ENCODE results near the gene CALML6. TPM values are rescaled to one million over a fixed set of nuclear protein-coding genes. Genes with fewer than 3 reads are reported as not detected.

CALML6 gene
- total and polyA plus RNA-seq, 2 experiments from 2014 or later: 0.87 TPM; not detected in 1

DNA sequence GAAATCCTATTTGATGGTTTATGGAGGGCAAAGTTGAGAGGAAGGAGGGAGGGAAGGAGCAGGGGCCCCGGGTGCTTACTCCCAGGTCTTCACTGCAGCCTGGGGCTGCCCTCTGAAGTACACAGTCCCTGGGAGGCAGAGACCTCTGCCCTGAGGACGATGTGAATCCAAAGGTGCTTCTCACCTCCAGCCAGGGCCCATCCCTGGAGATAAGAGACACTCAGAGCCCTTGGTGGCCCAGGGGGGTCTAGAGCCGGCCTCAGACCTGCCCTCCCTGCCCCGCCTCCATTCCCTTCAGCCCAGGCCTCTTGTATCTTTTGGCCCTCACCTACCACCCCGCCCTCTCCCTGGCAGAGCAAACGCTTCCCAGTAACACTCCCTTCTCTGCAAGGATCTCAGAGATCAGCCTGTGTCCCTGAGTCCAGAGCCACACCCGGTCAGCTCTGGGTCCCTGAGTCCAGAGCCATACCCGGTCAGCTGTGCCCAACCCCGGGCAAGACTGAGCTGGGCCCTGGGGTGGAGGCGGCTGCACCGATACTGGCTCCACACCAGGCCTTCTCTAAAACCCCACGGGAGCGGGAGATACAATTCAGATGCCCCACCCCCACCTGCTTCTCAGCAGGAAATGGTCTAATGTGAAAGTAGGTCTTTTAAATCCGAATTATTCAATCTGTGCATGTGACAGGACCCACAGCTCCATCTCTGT lies 20.6 kb upstream of the CALML6 start:
- no peaks in the 10 kb centered on the region; the same call in 2 of the 3 replicates for H3K9me3 Mint-ChIP-seq
- Histone ChIP-seq H3K4me2 (peak overlapping the region; percentile 67), H2AFZ (peak overlapping the region; percentile 52; the same call in 1 of the 2 replicates)

DNA sequence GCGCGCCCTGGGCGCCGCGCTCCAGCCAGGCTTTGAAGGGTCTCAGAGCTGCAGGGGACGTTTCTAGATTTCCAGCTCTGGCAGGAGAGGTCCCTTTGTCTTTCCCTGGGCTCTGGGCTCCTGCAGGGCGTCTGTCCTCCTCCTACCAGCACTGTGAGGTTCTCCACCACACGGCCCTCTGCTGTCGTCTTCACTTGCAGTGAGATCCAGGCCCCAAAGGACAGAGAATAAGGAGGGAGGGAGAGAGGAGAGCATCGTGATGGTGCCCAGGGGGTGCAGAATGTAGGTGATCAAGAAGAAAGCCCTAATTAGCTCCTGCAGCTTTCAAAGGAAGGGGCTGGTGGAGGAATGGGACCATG lies 20.0 kb upstream of the CALML6 start:
- H3K4me1 ChIP-seq (ENCODE audit: insufficient read depth): peaks cover 11% of the 10 kb centered on the region
- Mint-ChIP-seq H3K27ac (no peak overlapping the region), H3K36me3 (ENCODE audit: low read depth) (no peaks in the 10 kb centered on the region; the same call in 2 of the 3 replicates), H3K4me1 (peaks cover 36% of the 10 kb centered on the region), H3K4me3 (peak overlapping the region; percentile 4; the same call in 1 of the 3 replicates), H3K27me3 (ENCODE audit: insufficient read depth, low read depth, poor library complexity) (peaks cover 17% of the 10 kb centered on the region), H3K9me3 (no peaks in the 10 kb centered on the region; the same call in 2 of the 3 replicates)
- H4K20me1 ChIP-seq (replicated peaks; ENCODE audit: insufficient read depth): no peaks in the 10 kb centered on the region
- no peak overlapping the region for H3K27ac ChIP-seq (ENCODE audit: low read depth)
- peak overlapping the region; percentile 67 for H3K4me2 ChIP-seq
- H3K4me3 ChIP-seq: no peak overlapping the region
- H3K27me3 ChIP-seq (ENCODE audit: insufficient read depth): no peaks in the 10 kb centered on the region
- peaks cover 11% of the 10 kb centered on the region for H3K79me2 ChIP-seq (replicated peaks; ENCODE audit: insufficient read depth)
- DNase-seq (ENCODE audit: low spot score): no peak
- peak; percentile 3; the same call in 2 of the 3 replicates for ATAC-seq
- no peaks in the 10 kb centered on the region for H3K36me3 ChIP-seq (ENCODE audit: insufficient read depth)
- H2AFZ ChIP-seq: peak overlapping the region; percentile 52; the same call in 1 of the 2 replicates
- H3F3A ChIP-seq (replicated peaks; ENCODE audit: low read depth): peaks cover 16% of the 10 kb centered on the region
- TF ChIP-seq EZH2phosphoT487 (IDR thresholded peaks at IDR 0.05; ENCODE audit: unreplicated experiment) (no peak), ZNF114 (CRISPR knock-in tag; IDR thresholded peaks at IDR 0.05) (no peak), JUNB (IDR thresholded peaks at IDR 0.05; ENCODE audit: unreplicated experiment) (no peak), NANOG (IDR thresholded peaks at IDR 0.05; ENCODE audit: borderline replicate concordance) (no peak), EZH2 (IDR thresholded peaks at IDR 0.05; ENCODE audit: low read depth, unreplicated experiment) (no peak)
- TF ChIP-seq, protein P1, sequence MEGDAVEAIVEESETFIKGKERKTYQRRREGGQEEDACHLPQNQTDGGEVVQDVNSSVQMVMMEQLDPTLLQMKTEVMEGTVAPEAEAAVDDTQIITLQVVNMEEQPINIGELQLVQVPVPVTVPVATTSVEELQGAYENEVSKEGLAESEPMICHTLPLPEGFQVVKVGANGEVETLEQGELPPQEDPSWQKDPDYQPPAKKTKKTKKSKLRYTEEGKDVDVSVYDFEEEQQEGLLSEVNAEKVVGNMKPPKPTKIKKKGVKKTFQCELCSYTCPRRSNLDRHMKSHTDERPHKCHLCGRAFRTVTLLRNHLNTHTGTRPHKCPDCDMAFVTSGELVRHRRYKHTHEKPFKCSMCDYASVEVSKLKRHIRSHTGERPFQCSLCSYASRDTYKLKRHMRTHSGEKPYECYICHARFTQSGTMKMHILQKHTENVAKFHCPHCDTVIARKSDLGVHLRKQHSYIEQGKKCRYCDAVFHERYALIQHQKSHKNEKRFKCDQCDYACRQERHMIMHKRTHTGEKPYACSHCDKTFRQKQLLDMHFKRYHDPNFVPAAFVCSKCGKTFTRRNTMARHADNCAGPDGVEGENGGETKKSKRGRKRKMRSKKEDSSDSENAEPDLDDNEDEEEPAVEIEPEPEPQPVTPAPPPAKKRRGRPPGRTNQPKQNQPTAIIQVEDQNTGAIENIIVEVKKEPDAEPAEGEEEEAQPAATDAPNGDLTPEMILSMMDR (conservative IDR thresholded peaks at IDR 0.05; ENCODE audit: low read depth in 2 of 2): no peak
- TF ChIP-seq, protein P2, sequence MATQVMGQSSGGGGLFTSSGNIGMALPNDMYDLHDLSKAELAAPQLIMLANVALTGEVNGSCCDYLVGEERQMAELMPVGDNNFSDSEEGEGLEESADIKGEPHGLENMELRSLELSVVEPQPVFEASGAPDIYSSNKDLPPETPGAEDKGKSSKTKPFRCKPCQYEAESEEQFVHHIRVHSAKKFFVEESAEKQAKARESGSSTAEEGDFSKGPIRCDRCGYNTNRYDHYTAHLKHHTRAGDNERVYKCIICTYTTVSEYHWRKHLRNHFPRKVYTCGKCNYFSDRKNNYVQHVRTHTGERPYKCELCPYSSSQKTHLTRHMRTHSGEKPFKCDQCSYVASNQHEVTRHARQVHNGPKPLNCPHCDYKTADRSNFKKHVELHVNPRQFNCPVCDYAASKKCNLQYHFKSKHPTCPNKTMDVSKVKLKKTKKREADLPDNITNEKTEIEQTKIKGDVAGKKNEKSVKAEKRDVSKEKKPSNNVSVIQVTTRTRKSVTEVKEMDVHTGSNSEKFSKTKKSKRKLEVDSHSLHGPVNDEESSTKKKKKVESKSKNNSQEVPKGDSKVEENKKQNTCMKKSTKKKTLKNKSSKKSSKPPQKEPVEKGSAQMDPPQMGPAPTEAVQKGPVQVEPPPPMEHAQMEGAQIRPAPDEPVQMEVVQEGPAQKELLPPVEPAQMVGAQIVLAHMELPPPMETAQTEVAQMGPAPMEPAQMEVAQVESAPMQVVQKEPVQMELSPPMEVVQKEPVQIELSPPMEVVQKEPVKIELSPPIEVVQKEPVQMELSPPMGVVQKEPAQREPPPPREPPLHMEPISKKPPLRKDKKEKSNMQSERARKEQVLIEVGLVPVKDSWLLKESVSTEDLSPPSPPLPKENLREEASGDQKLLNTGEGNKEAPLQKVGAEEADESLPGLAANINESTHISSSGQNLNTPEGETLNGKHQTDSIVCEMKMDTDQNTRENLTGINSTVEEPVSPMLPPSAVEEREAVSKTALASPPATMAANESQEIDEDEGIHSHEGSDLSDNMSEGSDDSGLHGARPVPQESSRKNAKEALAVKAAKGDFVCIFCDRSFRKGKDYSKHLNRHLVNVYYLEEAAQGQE (IDR thresholded peaks at IDR 0.05; ENCODE audit: unreplicated experiment): no peak
- TF ChIP-seq, protein P3, sequence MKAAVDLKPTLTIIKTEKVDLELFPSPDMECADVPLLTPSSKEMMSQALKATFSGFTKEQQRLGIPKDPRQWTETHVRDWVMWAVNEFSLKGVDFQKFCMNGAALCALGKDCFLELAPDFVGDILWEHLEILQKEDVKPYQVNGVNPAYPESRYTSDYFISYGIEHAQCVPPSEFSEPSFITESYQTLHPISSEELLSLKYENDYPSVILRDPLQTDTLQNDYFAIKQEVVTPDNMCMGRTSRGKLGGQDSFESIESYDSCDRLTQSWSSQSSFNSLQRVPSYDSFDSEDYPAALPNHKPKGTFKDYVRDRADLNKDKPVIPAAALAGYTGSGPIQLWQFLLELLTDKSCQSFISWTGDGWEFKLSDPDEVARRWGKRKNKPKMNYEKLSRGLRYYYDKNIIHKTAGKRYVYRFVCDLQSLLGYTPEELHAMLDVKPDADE (IDR thresholded peaks at IDR 0.05): no peak
- H3K9me2 ChIP-seq (ENCODE audit: insufficient read depth): no peaks in the 10 kb centered on the region

More for the DNA sequence above, 20.6 kb upstream of the CALML6 start:
- ATAC-seq: peak; percentile 4; the same call in 2 of the 3 replicates
- H3K4me3 ChIP-seq: no peak overlapping the region
- H3K36me3 Mint-ChIP-seq (ENCODE audit: low read depth): no peaks in the 10 kb centered on the region; the same call in 2 of the 3 replicates
- no peaks in the 10 kb centered on the region for H3K9me2 ChIP-seq (ENCODE audit: insufficient read depth)
- TF ChIP-seq NANOG (IDR thresholded peaks at IDR 0.05; ENCODE audit: borderline replicate concordance): no peak
- H3K4me1 Mint-ChIP-seq: peaks cover 34% of the 10 kb centered on the region
- H3K27ac Mint-ChIP-seq: no peak overlapping the region
- H3K27me3 ChIP-seq (ENCODE audit: insufficient read depth): no peaks in the 10 kb centered on the region
- H3K79me2 ChIP-seq (replicated peaks; ENCODE audit: insufficient read depth): peaks cover 16% of the 10 kb centered on the region
- H3K27me3 Mint-ChIP-seq (ENCODE audit: insufficient read depth, low read depth, poor library complexity): peaks cover 17% of the 10 kb centered on the region
- H3K4me3 Mint-ChIP-seq: peak overlapping the region; percentile 4; the same call in 1 of the 3 replicates
- no peaks in the 10 kb centered on the region for H3K36me3 ChIP-seq (ENCODE audit: insufficient read depth)
- DNase-seq (ENCODE audit: low spot score): no peak
- no peaks in the 10 kb centered on the region for H4K20me1 ChIP-seq (replicated peaks; ENCODE audit: insufficient read depth)
- peaks cover 16% of the 10 kb centered on the region for H3F3A ChIP-seq (replicated peaks; ENCODE audit: low read depth)
- no peak overlapping the region for H3K27ac ChIP-seq (ENCODE audit: low read depth)
- H3K4me1 ChIP-seq (ENCODE audit: insufficient read depth): peaks cover 11% of the 10 kb centered on the region

All from GM23338 (cell line).